HG02798 (cell line): ENCODE data around the gene ZNF853.
"Not testable (repeated sequence)": the region's sequence is repeated elsewhere in the genome, so short reads cannot be mapped to it uniquely, and the experiment has no call there.

Experiments used
- ATAC-seq: cut with Tn5 transposase; IDR thresholded peaks from one replicate; pipeline ENCODE4 v1.9.1; 2021; ENCODE audit warnings: mild to moderate bottlenecking; ENCODE audit not compliant: unreplicated experiment, poor library complexity

The ZNF853 gene

GRCh38 chr7:6650086-6650485, 34.7 kb downstream of the ZNF853 start:
- no peak for ATAC-seq

GRCh38 chr7:6650521-6651011, 35.2 kb downstream of the ZNF853 start:
- ATAC-seq, result no peak

- no peak for ATAC-seq
These were observed 36.5 kb downstream of the ZNF853 start for GRCh38 chr7:6651851-6652445.

- no peak for ATAC-seq
These were observed 37.1 kb downstream of the ZNF853 start for GRCh38 chr7:6652446-6653011.

- ATAC-seq, result no peak
These were observed 37.9 kb downstream of the ZNF853 start for GRCh38 chr7:6653071-6654003.

- ATAC-seq, result no peak
These were observed 38.9 kb downstream of the ZNF853 start for GRCh38 chr7:6654113-6654841.

GRCh38 chr7:6654842-6655610, 39.6 kb downstream of the ZNF853 start:
- no peak for ATAC-seq

- no peak for ATAC-seq
These were observed 40.4 kb downstream of the ZNF853 start for GRCh38 chr7:6655636-6656385.

- no peak for ATAC-seq
These were observed 41.0 kb downstream of the ZNF853 start for GRCh38 chr7:6656413-6656812.

- no peak for ATAC-seq
These were observed 43.4 kb downstream of the ZNF853 start for GRCh38 chr7:6658618-6659345.

- not testable (repeated sequence) for ATAC-seq
These were observed 55.4 kb downstream of the ZNF853 start for GRCh38 chr7:6670851-6671250.
